HG02973 (cell line): ENCODE measurements around the gene OR1J2.
"Not testable (repeated sequence)": the region's sequence is repeated elsewhere in the genome, so short reads cannot be mapped to it uniquely, and the experiment has no call there.

Experiments used
- ATAC-seq: cut with Tn5 transposase; IDR thresholded peaks from one replicate; pipeline ENCODE4 v1.9.1; 2021; ENCODE audit warnings: moderate library complexity; ENCODE audit not compliant: unreplicated experiment

Gene OR1J2

GRCh38 chr9:122510502-122510901 lies at the start of gene OR1J2:
OR1J2 (plus strand) TSS chr9:122510802; CDS start chr9:122510802, 0 bp downstream.
- ATAC-seq = no peak

- peak; percentile 93 for ATAC-seq
Measured at GRCh38 chr9:122463828-122464632, 46.6 kb upstream of the OR1J2 start.

- peak; percentile 60 for ATAC-seq
Measured at GRCh38 chr9:122464633-122465567, 45.7 kb upstream of the OR1J2 start.

GRCh38 chr9:122466456-122466855 lies 44.1 kb upstream of the OR1J2 start:
- no peak for ATAC-seq

GRCh38 chr9:122468735-122469134 lies 41.9 kb upstream of the OR1J2 start:
- no peak for ATAC-seq

GRCh38 chr9:122474561-122474960 lies 36.0 kb upstream of the OR1J2 start:
- no peak for ATAC-seq

GRCh38 chr9:122475717-122476116 lies 34.9 kb upstream of the OR1J2 start:
- ATAC-seq = no peak

- no peak for ATAC-seq
Measured at GRCh38 chr9:122477346-122477745, 33.3 kb upstream of the OR1J2 start.

GRCh38 chr9:122477826-122478225 lies 32.8 kb upstream of the OR1J2 start, which contains the start of gene OR1J1:
OR1J1 (minus strand) TSS chr9:122477926; CDS start chr9:122477926, 0 bp downstream.
- ATAC-seq = no peak

- no peak for ATAC-seq
Measured at GRCh38 chr9:122479062-122479461, 31.5 kb upstream of the OR1J2 start.

GRCh38 chr9:122498883-122499288 lies 11.7 kb upstream of the OR1J2 start:
- ATAC-seq = no peak

- no peak for ATAC-seq
Measured at GRCh38 chr9:122506964-122507363, 3.6 kb upstream of the OR1J2 start.

- no peak for ATAC-seq
Measured at GRCh38 chr9:122518226-122518625, 7.6 kb downstream of the OR1J2 start.

- no peak for ATAC-seq
Measured at GRCh38 chr9:122518841-122519240, 8.2 kb downstream of the OR1J2 start, which contains the start of gene OR1J4. OR1J4 (plus strand) TSS chr9:122519141; CDS start chr9:122519141, 0 bp downstream.

GRCh38 chr9:122519376-122519775 lies 8.8 kb downstream of the OR1J2 start:
- no peak for ATAC-seq

- no peak for ATAC-seq
Measured at GRCh38 chr9:122526602-122527001, 16.0 kb downstream of the OR1J2 start.

- ATAC-seq = no peak
Measured at GRCh38 chr9:122527193-122527592, 16.6 kb downstream of the OR1J2 start, which contains the start of gene OR1N1. OR1N1 (minus strand) TSS chr9:122527293; CDS start chr9:122527293, 0 bp downstream.

- ATAC-seq = not testable (repeated sequence)
Measured at GRCh38 chr9:122531157-122531556, 20.6 kb downstream of the OR1J2 start.

- ATAC-seq = no peak
Measured at GRCh38 chr9:122536134-122536533, 25.5 kb downstream of the OR1J2 start.

- not testable (repeated sequence) for ATAC-seq
Measured at GRCh38 chr9:122537066-122537465, 26.5 kb downstream of the OR1J2 start.

- ATAC-seq = no peak
Measured at GRCh38 chr9:122538757-122539156, 28.2 kb downstream of the OR1J2 start.
